Measurements from ENCODE around the gene TYW5. TPM values are rescaled to one million over a fixed set of nuclear protein-coding genes. Genes with fewer than 3 reads are reported as not detected.

The TYW5 gene
- 10 to 100 TPM; 12.1 to 12.6 TPM for total RNA-seq

GRCh38 chr2:199955339-199956061, at the start of gene TYW5, which contains the start of gene MAIP1:
Gene TYW5, minus strand, starts transcription at chr2:199955491. Its CDS starts 21 bp downstream, at chr2:199955470.
Gene MAIP1, plus strand, starts transcription at chr2:199955582. Its CDS starts 217 bp downstream, at chr2:199955799.
- no peaks in the 10 kb centered on the region for H3K9me3 Mint-ChIP-seq (ENCODE audit: low read depth)
- CTCF ChIA-PET = no interaction called here
- peak within 1 kb of the TSS; percentile 93 for H3K27ac Mint-ChIP-seq
- H3K27me3 Mint-ChIP-seq = no peaks in the 10 kb centered on the region
- peaks cover 27% of the 10 kb centered on the region for H3K36me3 Mint-ChIP-seq
- H3K4me1 Mint-ChIP-seq = peaks cover 66% of the 10 kb centered on the region
- ATAC-seq (peak; percentile 89), DNase-seq (peak; percentile 87)
- peak within 1 kb of the TSS; percentile 96 for H3K4me3 Mint-ChIP-seq

- H3K36me3 Mint-ChIP-seq = no peaks in the 10 kb centered on the region
- CTCF ChIA-PET = no interaction called here
- H3K9me3 Mint-ChIP-seq (ENCODE audit: low read depth) = no peaks in the 10 kb centered on the region
- H3K27ac Mint-ChIP-seq = no peak overlapping the region
- ATAC-seq (no peak), DNase-seq (no peak)
- H3K27me3 Mint-ChIP-seq = peaks cover 35% of the 10 kb centered on the region
- H3K4me3 Mint-ChIP-seq = no peak overlapping the region
- H3K4me1 Mint-ChIP-seq = no peaks in the 10 kb centered on the region
Measured at GRCh38 chr2:200003444-200003843, 48.2 kb upstream of the TYW5 start.

- no peaks in the 10 kb centered on the region for H3K36me3 Mint-ChIP-seq
- no peaks in the 10 kb centered on the region for H3K9me3 Mint-ChIP-seq (ENCODE audit: low read depth)
- no peak overlapping the region for H3K4me3 Mint-ChIP-seq
- CTCF ChIA-PET = no interaction called here
- no peak overlapping the region for H3K27ac Mint-ChIP-seq
- ATAC-seq (no peak), DNase-seq (no peak)
- peaks cover 19% of the 10 kb centered on the region for H3K27me3 Mint-ChIP-seq
- H3K4me1 Mint-ChIP-seq = no peaks in the 10 kb centered on the region
Measured at GRCh38 chr2:200000444-200001163, 45.3 kb upstream of the TYW5 start.

GRCh38 chr2:199999166-199999565, 43.9 kb upstream of the TYW5 start:
- Mint-ChIP-seq H3K27ac (no peak overlapping the region), H3K36me3 (no peaks in the 10 kb centered on the region), H3K27me3 (peaks cover 15% of the 10 kb centered on the region), H3K9me3 (ENCODE audit: low read depth) (no peaks in the 10 kb centered on the region), H3K4me3 (no peak overlapping the region), H3K4me1 (no peaks in the 10 kb centered on the region)
- ATAC-seq (no peak), DNase-seq (no peak)
- CTCF ChIA-PET = no interaction called here

- peaks cover 6% of the 10 kb centered on the region for H3K27me3 Mint-ChIP-seq
- CTCF ChIA-PET = no interaction called here
Measured at GRCh38 chr2:199997296-199997695, 42.0 kb upstream of the TYW5 start.

GRCh38 chr2:199994896-199995295, 39.6 kb upstream of the TYW5 start:
- ATAC-seq (no peak), DNase-seq (no peak)
- CTCF ChIA-PET = interaction anchor here (1.6 kb wide), 1 partner anchor 15 kb away, joined by 7 read pairs; no protein-coding TSS in a partner anchor
- Mint-ChIP-seq H3K4me1 (no peaks in the 10 kb centered on the region), H3K9me3 (ENCODE audit: low read depth) (no peaks in the 10 kb centered on the region), H3K27me3 (peaks cover 1% of the 10 kb centered on the region), H3K4me3 (no peak overlapping the region), H3K36me3 (no peaks in the 10 kb centered on the region), H3K27ac (no peak overlapping the region)

More at GRCh38 chr2:199997296-199997695, 42.0 kb upstream of the TYW5 start:
- Mint-ChIP-seq H3K9me3 (ENCODE audit: low read depth) (no peaks in the 10 kb centered on the region), H3K27ac (no peak overlapping the region), H3K36me3 (no peaks in the 10 kb centered on the region), H3K4me1 (no peaks in the 10 kb centered on the region), H3K4me3 (no peak overlapping the region)
- no peak for ATAC-seq
- no peak for DNase-seq

GRCh38 chr2:199994371-199994770, 39.1 kb upstream of the TYW5 start:
- no peak for ATAC-seq

GRCh38 chr2:199992296-199992695, 37.0 kb upstream of the TYW5 start:
- Mint-ChIP-seq H3K27me3 (no peaks in the 10 kb centered on the region), H3K9me3 (ENCODE audit: low read depth) (no peaks in the 10 kb centered on the region)

More at GRCh38 chr2:199994371-199994770, 39.1 kb upstream of the TYW5 start:
- DNase-seq = no peak
- Mint-ChIP-seq H3K9me3 (ENCODE audit: low read depth) (no peaks in the 10 kb centered on the region), H3K4me1 (no peaks in the 10 kb centered on the region), H3K27ac (no peak overlapping the region), H3K4me3 (no peak overlapping the region), H3K27me3 (no peaks in the 10 kb centered on the region), H3K36me3 (no peaks in the 10 kb centered on the region)
- CTCF ChIA-PET = interaction anchor here (1.6 kb wide), 1 partner anchor 14 kb away, joined by 7 read pairs; no protein-coding TSS in a partner anchor

GRCh38 chr2:199991691-199992090, 36.4 kb upstream of the TYW5 start:
- ATAC-seq = no peak
- H3K27ac Mint-ChIP-seq = no peak overlapping the region
- no peak overlapping the region for H3K4me3 Mint-ChIP-seq
- H3K27me3 Mint-ChIP-seq = no peaks in the 10 kb centered on the region
- no peaks in the 10 kb centered on the region for H3K36me3 Mint-ChIP-seq
- no peak for DNase-seq
- no peaks in the 10 kb centered on the region for H3K9me3 Mint-ChIP-seq (ENCODE audit: low read depth)
- H3K4me1 Mint-ChIP-seq = no peaks in the 10 kb centered on the region
- CTCF ChIA-PET = no interaction called here

More at GRCh38 chr2:199992296-199992695, 37.0 kb upstream of the TYW5 start:
- Mint-ChIP-seq H3K36me3 (no peaks in the 10 kb centered on the region), H3K27ac (no peak overlapping the region), H3K4me1 (no peaks in the 10 kb centered on the region), H3K4me3 (no peak overlapping the region)
- no peak for ATAC-seq
- DNase-seq = no peak
- CTCF ChIA-PET = no interaction called here

- DNase-seq = no peak
- H3K36me3 Mint-ChIP-seq = no peaks in the 10 kb centered on the region
- CTCF ChIA-PET = interaction anchor here (0.8 kb wide), 1 partner anchor 520 kb away, joined by 3 read pairs; the partner anchor contains the start of gene KCTD18
Measured at GRCh38 chr2:199989822-199990221, 34.5 kb upstream of the TYW5 start.

GRCh38 chr2:199988151-199988550, 32.9 kb upstream of the TYW5 start:
- H3K9me3 Mint-ChIP-seq (ENCODE audit: low read depth) = no peaks in the 10 kb centered on the region
- no peaks in the 10 kb centered on the region for H3K27me3 Mint-ChIP-seq
- no peaks in the 10 kb centered on the region for H3K36me3 Mint-ChIP-seq
- H3K4me3 Mint-ChIP-seq = no peak overlapping the region
- H3K27ac Mint-ChIP-seq = no peak overlapping the region
- no peak for ATAC-seq
- peaks cover 5% of the 10 kb centered on the region for H3K4me1 Mint-ChIP-seq
- no peak for DNase-seq
- CTCF ChIA-PET = interaction anchor here (0.9 kb wide), 1 partner anchor 13 kb away, joined by 3 read pairs; no protein-coding TSS in a partner anchor

More at GRCh38 chr2:199989822-199990221, 34.5 kb upstream of the TYW5 start:
- Mint-ChIP-seq H3K9me3 (ENCODE audit: low read depth) (no peaks in the 10 kb centered on the region), H3K4me1 (peaks cover 5% of the 10 kb centered on the region), H3K27ac (no peak overlapping the region), H3K27me3 (no peaks in the 10 kb centered on the region), H3K4me3 (no peak overlapping the region)
- no peak for ATAC-seq

GRCh38 chr2:199987586-199987985, 32.3 kb upstream of the TYW5 start:
- Mint-ChIP-seq H3K36me3 (no peaks in the 10 kb centered on the region), H3K27me3 (no peaks in the 10 kb centered on the region), H3K9me3 (ENCODE audit: low read depth) (no peaks in the 10 kb centered on the region), H3K27ac (no peak overlapping the region), H3K4me3 (no peak overlapping the region), H3K4me1 (peaks cover 5% of the 10 kb centered on the region)
- CTCF ChIA-PET = interaction anchor here (0.9 kb wide), 1 partner anchor 12 kb away, joined by 3 read pairs; no protein-coding TSS in a partner anchor
- no peak for DNase-seq
- no peak for ATAC-seq

- no peaks in the 10 kb centered on the region for H3K36me3 Mint-ChIP-seq
- H3K4me1 Mint-ChIP-seq = peaks cover 5% of the 10 kb centered on the region
- peak; percentile 75 for ATAC-seq
- no peaks in the 10 kb centered on the region for H3K27me3 Mint-ChIP-seq
- H3K9me3 Mint-ChIP-seq (ENCODE audit: low read depth) = no peaks in the 10 kb centered on the region
- CTCF ChIA-PET = interaction anchor here (0.8 to 2.6 kb wide), 15 partner anchors 11 to 718 kb away, joined by 3 to 11 read pairs (median 4); partner anchors contain the start of gene KCTD18
- H3K27ac Mint-ChIP-seq = no peak overlapping the region
- no peak overlapping the region for H3K4me3 Mint-ChIP-seq
- peak; percentile 78 for DNase-seq
Measured at GRCh38 chr2:199985625-199986207, 30.4 kb upstream of the TYW5 start.
